EL (cell line): ENCODE results near the gene CCDC152.
"Not testable (repeated sequence)": the region's sequence is repeated elsewhere in the genome, so short reads cannot be mapped to it uniquely, and the experiment has no call there.

Experiments used
- DNase-seq: peaks from one replicate; pipeline ENCODE4 v3.0.0-alpha.2; 2016

Gene CCDC152, protein sequence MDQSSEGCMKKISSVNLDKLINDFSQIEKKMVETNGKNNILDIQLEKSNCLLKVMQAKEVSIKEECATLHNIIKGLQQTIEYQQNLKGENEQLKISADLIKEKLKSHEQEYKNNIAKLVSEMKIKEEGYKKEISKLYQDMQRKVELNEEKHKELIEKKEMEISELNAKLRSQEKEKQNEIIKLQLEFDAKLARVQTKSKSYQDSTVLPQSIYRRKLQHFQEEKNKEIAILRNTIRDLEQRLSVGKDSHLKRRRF

DNA sequence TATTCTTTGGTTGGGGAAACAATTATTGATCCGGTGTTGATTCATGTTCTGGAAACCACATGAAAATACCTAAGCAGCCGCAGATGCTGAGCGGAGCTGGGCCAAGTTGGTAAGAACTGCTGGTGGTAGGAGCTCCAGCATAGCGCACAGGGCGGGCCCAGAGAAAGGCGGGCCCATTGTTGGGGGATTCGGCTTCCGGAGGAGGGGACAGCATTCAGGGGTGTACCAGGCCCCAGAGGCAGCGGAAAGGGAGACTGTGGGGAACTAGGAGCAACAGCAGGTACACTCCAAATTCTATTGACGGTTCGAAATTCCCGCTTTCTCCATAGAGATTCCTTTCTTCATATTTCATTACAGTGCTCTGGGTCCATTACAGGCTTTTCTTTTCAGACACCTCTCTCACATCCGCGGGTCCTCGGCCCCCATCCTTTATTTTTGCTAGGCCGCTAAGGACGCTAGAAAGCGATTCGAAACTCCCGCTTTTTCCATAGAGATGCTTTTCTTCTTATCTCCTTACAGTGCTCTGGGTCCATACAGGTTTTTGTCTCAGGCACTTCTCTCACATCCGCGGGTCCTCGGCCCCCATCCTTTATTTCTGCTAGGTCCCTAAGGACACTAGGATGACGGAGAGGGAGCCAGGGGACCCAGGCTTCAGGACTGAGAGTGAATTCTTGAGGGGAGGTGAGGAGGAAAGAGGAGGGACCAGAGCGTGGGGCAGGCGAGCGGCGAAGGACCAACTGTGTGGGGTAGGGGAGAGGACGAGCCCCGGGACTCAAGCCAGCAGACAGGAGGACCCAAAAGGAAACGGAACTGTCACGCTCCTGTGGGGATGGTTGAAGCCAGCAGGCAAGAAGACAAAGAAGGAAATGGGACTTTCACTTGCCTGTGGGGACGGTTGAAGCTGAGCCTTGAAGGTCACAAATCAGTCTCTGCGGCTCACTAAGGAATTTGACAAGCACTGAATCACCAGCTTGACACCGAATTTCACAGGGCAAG lies at the start of gene CCDC152:
Gene CCDC152, plus strand, starts transcription at position 213 of the 996 bp plus-strand sequence. CDS start 2,304 bp downstream, outside the sequence.
- DNase-seq: peak; percentile 44

DNA sequence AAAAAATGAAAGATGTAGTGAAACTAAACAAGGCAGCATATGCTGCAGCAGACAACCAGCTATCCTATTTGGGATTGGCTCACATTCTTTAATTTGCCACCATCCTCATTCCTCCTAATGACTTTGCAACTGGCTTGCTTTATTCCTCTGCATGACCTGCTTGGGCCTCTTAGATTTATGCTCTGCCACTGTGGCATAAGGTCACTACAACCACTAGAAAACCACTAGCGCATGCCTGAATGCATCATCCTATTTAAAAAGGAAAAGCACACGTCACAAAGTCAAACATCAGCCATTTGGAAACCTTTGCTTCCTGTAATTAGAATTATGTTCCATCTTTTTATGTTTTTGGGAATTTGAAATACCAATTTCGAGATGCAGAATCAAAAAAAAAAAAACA lies 40.8 kb upstream of the CCDC152 start:
- DNase-seq: no peak

DNA sequence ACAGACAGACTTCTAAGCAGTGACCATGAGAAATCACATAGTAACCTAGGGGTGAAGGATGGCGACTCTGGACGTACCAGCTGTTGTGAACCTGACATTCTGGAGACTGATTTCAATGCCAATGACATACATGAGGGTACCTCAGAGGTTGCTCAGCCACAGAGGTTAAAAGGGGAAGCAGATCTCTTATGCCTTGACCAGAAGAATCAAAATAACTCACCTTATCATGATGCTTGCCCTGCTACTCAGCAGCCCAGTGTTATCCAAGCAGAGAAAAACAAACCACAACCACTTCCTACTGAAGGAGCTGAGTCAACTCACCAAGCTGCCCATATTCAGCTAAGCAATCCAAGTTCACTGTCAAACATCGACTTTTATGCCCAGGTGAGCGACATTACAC lies 38.0 kb upstream of the CCDC152 start:
- no peak for DNase-seq

DNA sequence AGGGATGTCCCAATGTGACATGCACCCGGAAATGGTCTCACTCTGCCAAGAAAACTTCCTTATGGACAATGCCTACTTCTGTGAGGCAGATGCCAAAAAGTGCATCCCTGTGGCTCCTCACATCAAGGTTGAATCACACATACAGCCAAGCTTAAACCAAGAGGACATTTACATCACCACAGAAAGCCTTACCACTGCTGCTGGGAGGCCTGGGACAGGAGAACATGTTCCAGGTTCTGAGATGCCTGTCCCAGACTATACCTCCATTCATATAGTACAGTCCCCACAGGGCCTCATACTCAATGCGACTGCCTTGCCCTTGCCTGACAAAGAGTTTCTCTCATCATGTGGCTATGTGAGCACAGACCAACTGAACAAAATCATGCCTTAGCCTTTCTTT lies 37.6 kb upstream of the CCDC152 start:
- DNase-seq: no peak

DNA sequence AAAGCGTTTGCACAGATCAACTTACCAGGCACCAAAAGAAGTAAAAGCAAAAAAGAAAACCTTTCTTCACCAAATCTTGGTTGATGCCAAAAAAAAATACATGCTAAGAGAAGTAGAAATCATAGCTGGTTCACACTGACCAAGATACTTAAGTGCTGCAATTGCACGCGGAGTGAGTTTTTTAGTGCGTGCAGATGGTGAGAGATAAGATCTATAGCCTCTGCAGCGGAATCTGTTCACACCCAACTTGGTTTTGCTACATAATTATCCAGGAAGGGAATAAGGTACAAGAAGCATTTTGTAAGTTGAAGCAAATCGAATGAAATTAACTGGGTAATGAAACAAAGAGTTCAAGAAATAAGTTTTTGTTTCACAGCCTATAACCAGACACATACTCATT lies 36.4 kb upstream of the CCDC152 start:
- no peak for DNase-seq

DNA sequence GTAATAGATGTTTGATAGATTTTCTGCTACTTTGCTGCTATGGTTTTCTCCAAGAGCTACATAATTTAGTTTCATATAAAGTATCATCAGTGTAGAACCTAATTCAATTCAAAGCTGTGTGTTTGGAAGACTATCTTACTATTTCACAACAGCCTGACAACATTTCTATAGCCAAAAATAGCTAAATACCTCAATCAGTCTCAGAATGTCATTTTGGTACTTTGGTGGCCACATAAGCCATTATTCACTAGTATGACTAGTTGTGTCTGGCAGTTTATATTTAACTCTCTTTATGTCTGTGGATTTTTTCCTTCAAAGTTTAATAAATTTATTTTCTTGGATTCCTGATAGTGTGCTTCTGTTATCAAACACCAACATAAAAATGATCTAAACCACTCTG lies 35.1 kb upstream of the CCDC152 start:
- no peak for DNase-seq

DNA sequence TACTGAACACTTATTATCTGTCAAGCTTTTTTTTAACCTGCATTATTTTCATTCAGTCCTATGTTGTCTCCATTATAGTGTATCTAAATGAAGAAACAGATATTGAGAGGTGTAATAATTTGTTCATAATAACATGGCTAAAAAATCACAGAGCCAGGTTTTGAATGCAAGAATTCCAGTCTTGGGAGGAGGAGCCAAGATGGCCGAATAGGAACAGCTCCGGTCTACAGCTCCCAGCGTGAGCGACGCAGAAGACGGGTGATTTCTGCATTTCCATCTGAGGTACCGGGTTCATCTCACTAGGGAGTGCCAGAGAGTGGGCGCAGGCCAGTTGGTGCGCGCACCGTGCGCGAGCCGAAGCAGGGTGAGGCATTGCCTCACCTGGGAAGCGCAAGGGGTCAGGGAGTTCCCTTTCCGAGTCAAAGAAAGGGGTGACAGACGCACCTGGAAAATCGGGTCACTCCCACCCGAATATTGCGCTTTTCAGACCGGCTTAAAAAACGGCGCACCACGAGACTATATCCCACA lies 22.0 kb upstream of the CCDC152 start:
- DNase-seq: not testable (repeated sequence)

DNA sequence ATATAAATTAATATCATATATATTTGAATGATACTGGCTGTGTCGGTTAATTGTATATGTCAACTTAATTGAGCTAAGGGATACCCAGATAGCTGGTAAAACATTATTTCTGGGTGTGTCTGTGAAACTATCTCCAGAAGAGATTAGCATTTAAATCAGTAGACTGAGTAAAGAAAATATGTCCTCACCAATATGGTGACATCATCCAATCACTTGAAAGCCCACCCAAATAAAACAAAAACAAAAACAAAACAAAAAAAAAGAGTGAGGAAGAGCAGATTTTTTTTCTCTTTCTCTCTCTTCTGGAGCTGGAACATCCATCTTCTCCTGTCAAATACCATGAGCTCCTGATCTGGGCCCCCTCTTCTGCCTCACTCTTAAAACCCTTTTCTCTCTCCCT lies 15.7 kb upstream of the CCDC152 start:
- no peak for DNase-seq

DNA sequence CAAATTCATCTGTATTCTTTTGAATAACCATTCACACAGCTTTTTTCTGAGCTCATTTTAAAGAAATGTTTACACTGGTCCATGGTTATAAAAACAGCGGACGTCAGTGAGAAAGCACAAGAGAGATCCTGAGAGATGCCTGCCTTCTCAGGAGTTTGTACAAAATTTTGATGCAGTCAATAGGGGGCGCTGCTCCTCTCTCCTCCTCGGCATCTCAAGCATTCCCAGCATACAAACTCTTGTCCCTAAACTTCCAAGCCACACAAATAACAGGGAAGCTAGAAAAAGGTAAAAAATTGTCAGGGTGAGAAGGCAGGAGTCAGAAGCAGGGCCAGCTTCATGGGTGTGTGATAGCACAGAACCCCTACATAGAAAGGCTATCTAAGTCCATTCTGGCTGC lies 11.2 kb upstream of the CCDC152 start:
- peak; percentile 18 for DNase-seq

DNA sequence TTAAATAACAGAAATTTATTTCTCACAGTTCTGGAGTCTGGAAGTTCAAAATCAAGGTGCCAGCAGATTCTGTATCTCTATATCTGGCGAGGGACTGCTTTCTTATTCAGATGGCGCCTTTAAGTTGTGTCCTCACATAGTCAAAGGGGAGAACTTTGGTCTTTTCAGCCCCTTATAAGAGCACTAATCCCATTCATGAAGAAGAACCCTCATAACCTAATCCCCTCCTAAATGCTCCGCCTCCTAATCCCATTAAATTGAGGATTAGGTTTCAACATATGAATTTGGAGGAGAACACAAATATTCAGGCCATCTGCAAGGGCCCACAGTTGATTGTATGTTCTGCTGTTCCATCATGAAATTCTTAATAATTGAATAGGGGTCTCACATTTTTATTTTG lies 10.8 kb upstream of the CCDC152 start:
- no peak for DNase-seq

DNA sequence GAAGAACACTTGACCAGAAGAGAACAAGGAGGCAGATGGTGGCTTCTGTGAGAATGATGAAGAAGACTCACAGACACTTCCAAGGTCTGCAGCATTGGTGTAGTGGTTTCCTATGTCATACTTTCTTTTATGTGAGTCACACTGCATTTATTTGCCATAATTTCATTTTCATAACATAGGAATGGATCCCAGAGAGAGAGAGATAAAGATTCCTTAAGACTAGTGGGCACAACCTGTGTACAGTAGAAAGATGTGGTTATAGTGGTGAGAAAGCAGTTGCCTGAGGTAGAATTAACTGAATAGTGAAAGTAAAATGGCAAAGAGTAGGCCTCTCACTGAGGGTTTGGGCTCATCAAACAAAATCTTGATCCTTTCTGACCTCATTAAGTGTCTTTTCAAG lies 7.6 kb upstream of the CCDC152 start:
- DNase-seq: peak; percentile 1

DNA sequence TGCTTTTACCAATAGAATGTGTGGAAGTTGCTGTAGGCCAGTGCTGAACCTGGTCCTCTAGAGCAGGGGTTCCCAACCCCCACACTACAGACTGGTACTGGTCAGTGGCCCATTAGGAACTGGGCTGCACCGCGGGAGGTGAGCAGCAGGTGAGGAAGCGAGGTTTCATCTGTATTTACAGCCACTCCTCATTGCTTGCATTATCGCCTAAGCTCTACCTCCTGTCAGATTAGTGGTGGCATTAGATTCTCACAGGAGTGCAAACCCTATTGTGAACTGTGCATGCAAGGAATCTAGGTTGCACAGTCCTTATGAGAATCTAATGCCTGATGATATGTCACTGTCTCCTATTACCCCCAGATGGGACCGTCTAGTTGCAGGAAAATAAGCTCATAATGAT lies 6.1 kb upstream of the CCDC152 start:
- DNase-seq: no peak

DNA sequence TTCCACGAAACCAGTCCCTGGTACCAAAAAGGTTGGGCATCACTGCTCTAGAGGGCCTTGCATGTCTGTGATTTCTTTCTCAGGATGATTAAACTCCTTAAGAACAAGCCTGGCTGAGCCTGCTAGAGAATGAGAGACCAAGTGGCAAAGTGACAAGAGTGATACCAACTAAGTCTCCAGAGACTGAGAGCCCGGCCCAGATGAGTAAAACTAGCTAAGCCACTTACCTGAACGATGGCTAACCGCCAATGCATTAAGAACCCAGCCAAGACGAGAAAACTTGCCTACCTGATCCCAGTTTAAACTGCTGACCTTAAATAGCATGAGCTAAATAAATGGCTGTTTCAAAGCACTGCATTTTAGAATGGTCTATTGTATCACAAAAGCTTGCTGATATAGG lies 5.6 kb upstream of the CCDC152 start:
- DNase-seq: no peak

DNA sequence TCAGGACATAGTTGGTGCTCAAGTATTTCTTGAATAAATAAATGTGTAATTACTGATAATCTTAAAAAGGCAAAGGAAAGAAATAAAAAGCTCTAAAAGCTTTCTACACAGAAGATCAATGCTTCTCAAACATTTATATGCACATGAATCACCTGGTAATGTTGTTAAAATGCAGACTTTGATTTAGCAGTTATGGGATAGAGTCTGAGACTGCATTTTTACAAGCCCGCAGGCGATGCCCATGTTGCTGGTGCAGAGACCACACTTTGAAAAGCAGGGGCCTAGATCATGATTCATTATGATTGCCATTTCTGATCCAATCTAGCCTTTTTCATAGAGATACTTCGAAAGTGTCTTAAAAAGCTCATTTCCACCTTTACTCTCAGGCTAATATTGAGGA lies 3.5 kb upstream of the CCDC152 start:
- DNase-seq: no peak

DNA sequence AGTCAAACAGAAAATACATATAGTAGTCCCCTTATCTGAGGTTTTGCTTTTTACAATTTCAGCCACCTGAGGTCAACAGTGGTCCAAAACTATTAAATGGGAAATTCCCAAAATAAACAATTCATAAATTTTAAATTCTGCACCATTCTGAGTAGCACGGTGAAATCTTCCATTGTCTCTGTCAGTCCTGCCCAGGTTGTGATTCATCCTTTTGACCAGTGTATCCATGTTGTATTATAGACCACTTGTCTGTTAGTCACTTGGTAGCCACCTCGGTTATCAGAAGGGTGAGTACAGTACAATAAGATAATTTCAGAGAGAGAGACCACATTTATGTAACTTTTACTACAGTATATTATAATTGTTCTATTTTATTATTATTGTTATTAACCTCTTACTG lies 2.8 kb downstream of the CCDC152 start:
- DNase-seq: no peak

DNA sequence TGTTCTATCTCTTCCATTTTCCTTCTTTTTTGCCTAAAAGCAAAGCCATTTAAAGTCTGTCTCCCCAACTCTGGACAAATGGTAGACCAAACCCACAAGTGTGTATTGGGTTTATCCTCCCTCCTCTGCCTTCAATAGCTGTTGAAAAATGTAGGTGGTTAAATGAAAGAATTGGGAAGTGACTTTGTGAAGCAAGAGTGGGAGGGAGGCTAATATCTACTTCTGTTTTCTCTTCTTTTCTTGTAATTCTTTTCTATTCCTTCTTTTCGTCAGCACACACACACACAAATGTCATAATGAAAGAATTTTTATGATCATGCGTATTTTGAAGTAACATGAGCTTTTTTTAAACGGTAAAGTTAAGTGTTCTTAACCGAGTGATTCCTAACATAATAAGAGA lies 3.8 kb downstream of the CCDC152 start:
- DNase-seq: no peak

DNA sequence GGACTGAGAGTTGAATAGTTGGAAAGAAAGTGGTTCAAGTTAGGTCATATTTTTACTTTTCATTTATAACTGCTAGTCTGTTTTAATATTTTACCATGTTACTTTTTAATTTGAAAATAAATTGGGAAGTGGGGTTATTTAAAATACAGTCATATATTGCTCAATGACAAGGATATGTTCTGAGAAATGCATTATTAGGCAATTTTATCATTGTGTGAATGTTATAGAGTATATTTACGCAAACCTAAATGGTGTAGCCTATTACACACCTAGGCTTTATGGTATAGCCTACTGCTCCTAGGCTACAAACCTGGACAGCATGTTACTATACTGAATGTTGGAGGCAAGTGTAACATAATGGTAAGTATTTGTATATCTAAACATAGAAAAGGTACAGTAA lies 5.2 kb downstream of the CCDC152 start:
- no peak for DNase-seq

DNA sequence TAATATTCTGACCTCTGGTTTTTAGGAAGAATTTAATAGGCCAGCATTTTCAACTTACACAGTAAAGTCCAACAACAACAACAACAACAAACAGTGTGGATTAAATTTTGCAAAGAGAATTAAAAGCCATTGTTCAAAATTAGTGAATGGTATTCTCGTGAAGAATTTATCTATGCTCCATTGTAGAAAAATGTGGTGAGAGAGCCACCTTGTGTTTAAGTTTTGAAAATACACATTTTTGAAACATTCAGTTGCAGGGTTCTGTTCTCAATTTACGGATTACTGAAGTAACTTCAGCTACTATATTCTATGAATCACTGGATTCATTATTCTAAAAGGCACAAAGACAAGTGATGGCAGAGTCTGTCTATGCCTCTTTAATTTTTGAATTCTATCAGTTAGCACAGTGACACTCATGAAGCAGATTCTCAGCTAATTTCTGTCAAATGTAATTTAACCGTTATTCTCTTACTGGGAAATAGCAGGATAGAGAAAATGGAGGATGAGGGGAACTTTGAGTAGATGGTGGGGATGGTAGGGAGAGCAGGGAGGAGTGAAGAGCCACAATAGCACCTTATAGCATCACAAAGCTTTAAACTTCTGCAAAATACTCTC lies 11.0 kb downstream of the CCDC152 start:
- peak; percentile 17 for DNase-seq

DNA sequence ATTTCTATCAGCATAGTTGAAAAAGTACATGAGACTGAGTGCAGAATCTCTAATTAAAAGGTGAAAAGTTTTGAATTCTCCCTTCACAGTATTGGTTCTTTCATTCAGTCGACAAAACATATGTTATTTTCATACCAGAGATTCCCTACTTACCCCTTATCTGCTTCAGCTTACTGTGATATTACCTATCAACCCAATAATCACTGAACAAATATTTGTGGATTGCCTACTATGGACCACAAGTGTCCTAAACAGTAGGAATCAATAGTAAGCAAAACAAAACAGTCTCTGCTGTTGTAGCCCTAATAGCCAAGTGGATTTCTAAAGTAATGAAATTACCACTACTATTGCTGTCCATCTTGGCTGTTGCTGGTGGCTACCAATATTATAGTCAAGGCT lies 11.5 kb downstream of the CCDC152 start:
- no peak for DNase-seq

DNA sequence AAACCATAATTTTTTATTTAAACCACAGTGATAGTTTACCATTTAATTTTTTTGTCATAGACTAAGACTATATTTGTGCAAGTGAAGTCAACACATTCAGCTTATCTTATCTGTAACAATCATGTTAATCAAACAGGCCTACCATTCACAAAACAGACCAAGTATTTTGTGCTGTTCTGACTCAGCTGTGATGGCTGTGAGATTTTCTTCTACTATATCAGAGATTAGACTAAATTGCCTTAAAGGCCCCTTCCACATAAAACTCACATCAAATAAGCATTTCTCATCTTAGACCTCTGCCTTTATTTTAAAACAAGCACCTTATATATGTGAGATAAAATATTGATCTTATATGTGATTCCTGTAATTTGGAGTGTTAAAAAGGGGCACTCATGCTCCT lies 13.4 kb downstream of the CCDC152 start:
- no peak for DNase-seq

DNA sequence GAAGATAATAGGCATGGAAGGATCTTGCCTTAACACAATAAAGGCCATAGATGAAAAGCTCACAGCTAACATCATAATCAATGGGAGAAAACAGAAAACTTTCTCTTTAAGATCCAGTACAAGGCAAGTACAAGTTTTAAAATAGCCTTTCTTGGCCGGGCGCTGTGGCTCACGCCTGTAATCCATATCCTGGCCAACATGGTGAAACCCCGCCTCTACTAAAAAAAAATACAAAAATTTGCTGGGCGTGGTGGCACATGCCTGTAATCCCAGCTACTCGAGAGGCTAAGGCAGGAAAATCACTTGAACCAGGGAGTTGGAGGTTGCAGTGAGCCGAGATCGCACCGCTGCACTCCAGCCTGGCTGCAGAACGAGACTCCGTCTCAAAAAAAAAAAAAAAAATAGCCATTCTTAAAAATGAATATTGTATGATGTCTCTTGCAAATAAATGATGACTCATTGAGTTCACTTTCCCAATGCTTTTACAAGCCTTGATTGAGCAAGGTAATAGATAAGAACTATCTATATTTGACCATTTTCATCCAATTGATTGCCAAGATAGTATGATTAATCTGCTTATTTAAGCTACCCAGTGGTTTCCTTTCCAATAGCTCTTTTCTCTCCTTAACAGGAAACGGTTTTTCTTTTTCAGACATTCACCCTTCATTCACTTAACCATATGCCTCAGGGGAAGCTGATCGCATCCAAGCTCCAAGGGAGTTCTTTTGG lies 15.8 kb downstream of the CCDC152 start:
- no peak for DNase-seq

DNA sequence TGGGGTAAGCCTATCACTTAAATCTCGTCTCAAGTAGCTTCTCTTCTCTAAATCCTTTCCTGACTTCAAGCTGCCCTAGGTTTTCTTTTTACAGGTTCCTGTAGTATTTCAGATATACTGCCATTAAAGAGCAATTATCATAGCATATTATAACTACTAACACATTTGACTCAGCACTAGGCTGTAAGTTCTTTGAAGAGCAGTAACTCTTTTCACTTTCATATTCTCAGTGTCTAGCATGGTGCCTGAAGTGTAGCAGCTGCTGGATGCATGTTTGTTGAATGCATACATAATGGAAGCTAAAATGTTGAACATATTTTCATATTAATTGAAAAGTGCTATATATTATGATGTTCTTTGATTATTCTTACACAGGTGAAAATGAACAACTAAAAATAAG lies 22.5 kb downstream of the CCDC152 start:
- DNase-seq: no peak

DNA sequence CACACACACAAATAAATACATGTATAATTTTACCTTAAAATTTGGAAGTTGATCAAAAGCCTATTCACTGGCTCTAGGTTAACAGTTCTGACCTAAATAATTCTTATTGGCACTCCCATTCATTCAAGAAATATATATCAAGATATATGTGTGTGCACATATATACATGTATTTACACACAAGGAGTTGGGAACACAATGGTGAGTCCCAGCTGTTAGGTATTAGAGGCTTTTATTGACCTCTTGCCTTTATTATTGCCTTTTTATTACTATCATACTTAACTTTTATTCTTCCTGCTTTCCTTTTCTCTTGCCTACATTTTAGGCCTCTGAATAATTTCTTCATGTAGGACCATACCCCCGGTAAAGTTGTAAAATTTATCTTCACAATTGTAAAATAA lies 25.0 kb downstream of the CCDC152 start:
- no peak for DNase-seq
